Brain microvascular endothelial cell (primary cell): ENCODE measurements around the gene RAPSN.

Source experiments
- DNase-seq: peaks from one replicate; pipeline ENCODE4 v3.0.0-alpha.2; 2020
- H3K27ac ChIP-seq: fragments of 250-450 bp; sonication (Bioruptor Pico); 2 replicates; pipeline ENCODE4 v1.5.1; 2020; ENCODE audit warnings: mild to moderate bottlenecking, moderate library complexity
- H3K27me3 ChIP-seq: fragments of 250-450 bp; sonication (Bioruptor Pico); replicated peaks from 2 replicates; pipeline ENCODE4 v1.5.1; 2020; ENCODE audit warnings: mild to moderate bottlenecking
- H3K36me3 ChIP-seq: fragments of 250-450 bp; sonication (Bioruptor Pico); replicated peaks from 2 replicates; pipeline ENCODE4 v1.5.1; 2020; ENCODE audit warnings: mild to moderate bottlenecking
- H3K4me3 ChIP-seq: 2 replicates; pipeline ENCODE4 v1.5.1; 2011; ENCODE audit warnings: low read depth, mild to moderate bottlenecking, control low read depth, low read length, moderate library complexity
- CTCF ChIP-seq: IDR thresholded peaks from 2 replicates; pipeline ENCODE4 v1.5.1; 2011; ENCODE audit warnings: low read depth, mild to moderate bottlenecking, moderate library complexity, low read length, control low read depth, inconsistent platforms; ENCODE audit errors: missing control alignments
- in situ Hi-C: cut with HindIII; loops from 2 replicates; pipeline ENCODE4 v1.10.0; 2017; ENCODE audit warnings: low sequenced_read_pairs, low pct_ligation_motif_present

RAPSN gene

GRCh38 chr11:47448566-47449427, at the start of gene RAPSN:
Gene RAPSN, minus strand, starts transcription at chr11:47449136. Its CDS starts 172 bp downstream, at chr11:47448964.
- in situ Hi-C loops = no loop called here
- TF ChIP-seq CTCF = no peak
- Histone ChIP-seq H3K27ac (no peak within 1 kb of the TSS), H3K4me3 (no peak within 1 kb of the TSS), H3K36me3 (no peaks in the 10 kb centered on the region), H3K27me3 (no peaks in the 10 kb centered on the region)
- DNase-seq = no peak

- Histone ChIP-seq H3K27ac (no peak overlapping the region), H3K36me3 (peaks cover 8% of the 10 kb centered on the region), H3K4me3 (no peak overlapping the region), H3K27me3 (no peaks in the 10 kb centered on the region)
- in situ Hi-C loops = no loop called here
- TF ChIP-seq CTCF = no peak
- DNase-seq = no peak
Observed at GRCh38 chr11:47498149-47498548, 49.2 kb upstream of the RAPSN start.

- Histone ChIP-seq H3K4me3 (no peak overlapping the region), H3K27me3 (no peaks in the 10 kb centered on the region), H3K36me3 (peaks cover 8% of the 10 kb centered on the region), H3K27ac (no peak overlapping the region)
- DNase-seq = no peak
- TF ChIP-seq CTCF = no peak
- in situ Hi-C loops = no loop called here
Observed at GRCh38 chr11:47496808-47497207, 47.9 kb upstream of the RAPSN start.

GRCh38 chr11:47495856-47496217, 46.9 kb upstream of the RAPSN start:
- Histone ChIP-seq H3K36me3 (peaks cover 8% of the 10 kb centered on the region), H3K4me3 (no peak overlapping the region), H3K27me3 (no peaks in the 10 kb centered on the region), H3K27ac (no peak overlapping the region)
- no peak for DNase-seq
- in situ Hi-C loops = no loop called here
- TF ChIP-seq CTCF = no peak

- TF ChIP-seq CTCF = no peak
- H3K27ac ChIP-seq = no peak overlapping the region
- peaks cover 8% of the 10 kb centered on the region for H3K36me3 ChIP-seq
Observed at GRCh38 chr11:47495011-47495855, 46.3 kb upstream of the RAPSN start.

More at GRCh38 chr11:47495011-47495855, 46.3 kb upstream of the RAPSN start:
- H3K27me3 ChIP-seq = no peaks in the 10 kb centered on the region
- in situ Hi-C loops = no loop called here
- DNase-seq = no peak
- H3K4me3 ChIP-seq = no peak overlapping the region
